GM19238 (cell line): Measurements from ENCODE around the gene CYP4F12.
A peak's percentile ranks its signal among the peaks of the same experiment; 100 is the strongest.

Experiments used
- DNase-seq: peaks from one replicate; pipeline ENCODE4 v3.0.0; 2011; ENCODE audit warnings: low spot score; ENCODE audit not compliant: insufficient read length

CYP4F12 gene

GRCh38 chr19:15672580-15673175 lies at the start of gene CYP4F12:
TSS of gene CYP4F12 (plus strand) at chr19:15673087. CDS start at chr19:15673530, 443 bp downstream.
- no peak for DNase-seq

- no peak for DNase-seq
Measured at GRCh38 chr19:15623711-15624318, 49.1 kb upstream of the CYP4F12 start.

- no peak for DNase-seq
Measured at GRCh38 chr19:15628236-15629002, 44.5 kb upstream of the CYP4F12 start.

- DNase-seq = peak; percentile 73
Measured at GRCh38 chr19:15629003-15629880, 43.6 kb upstream of the CYP4F12 start.

DNA sequence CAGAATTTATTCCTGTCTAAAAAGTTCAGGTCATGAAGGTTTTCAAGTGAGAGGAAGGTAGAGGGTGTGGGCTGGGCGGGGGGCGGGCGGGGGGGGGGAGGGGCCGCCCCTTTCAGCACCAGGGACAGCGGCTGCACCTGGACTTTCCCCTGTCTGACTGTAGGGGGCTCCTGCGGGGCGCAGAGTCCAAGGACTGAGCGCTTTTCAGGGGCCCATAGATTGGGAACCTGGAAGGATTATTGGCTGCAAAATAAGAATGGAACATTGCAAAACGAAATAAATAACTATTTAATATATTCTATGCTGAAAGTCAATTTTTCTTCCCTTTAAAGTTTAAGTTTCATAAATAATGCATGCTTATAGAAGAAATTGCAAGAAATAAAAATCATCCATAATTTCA lies 41.1 kb upstream of the CYP4F12 start:
- DNase-seq = no peak

DNA sequence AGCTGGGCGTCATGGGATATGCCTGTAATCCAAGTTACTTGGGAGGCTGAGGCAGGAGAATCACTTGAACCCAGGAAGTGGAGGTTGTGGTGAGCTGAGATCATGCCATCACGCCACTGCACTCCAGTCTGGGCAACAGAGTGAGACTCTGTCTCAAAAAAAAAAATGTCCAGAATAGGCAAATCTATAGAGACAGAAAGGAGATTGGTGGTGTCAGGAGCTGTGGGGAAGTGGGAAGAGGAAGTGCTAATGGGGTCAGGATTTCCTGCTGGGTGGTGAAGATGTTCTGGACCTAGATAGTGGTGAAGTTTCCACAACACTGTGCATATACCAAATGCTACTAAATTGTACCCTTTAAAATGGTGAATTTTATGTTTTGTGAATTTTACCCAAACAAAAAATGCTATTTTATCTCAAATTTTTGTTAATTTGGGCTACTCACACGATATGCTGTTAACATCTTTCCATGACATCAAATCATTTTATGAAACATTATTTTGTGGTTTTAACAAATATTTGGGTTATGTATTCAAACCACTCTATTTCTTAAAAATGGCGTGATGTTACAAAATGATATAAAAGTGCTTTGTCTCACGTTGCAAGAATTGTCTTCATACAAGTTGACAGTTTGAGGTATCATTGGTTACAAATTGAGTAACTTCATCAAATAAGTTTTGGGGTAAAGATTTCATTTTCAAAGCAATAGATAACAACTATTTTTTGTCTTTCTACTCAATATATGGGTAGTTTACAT lies 39.6 kb upstream of the CYP4F12 start:
- no peak for DNase-seq

DNA sequence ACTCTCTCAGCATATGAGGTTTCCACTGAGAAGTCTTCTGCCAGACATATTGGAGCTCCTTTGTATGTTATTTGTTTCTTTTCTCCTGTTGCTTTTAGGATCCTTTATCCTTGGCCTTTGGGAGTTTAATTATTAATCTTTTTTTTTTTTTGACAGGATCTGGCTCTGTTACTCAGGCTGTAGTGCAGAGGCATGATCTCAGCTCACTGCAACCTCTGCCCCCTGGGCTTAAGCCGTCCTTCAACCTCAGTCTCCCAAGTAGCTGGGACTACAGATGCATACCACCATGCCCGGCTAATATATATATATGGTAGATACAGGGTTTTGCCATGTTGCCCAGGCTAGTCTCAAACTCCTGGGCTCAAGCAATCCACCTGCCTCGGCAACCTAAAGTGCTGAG lies 38.8 kb upstream of the CYP4F12 start:
- DNase-seq = no peak

GRCh38 chr19:15635016-15635805 lies 37.7 kb upstream of the CYP4F12 start:
- DNase-seq = no peak

DNA sequence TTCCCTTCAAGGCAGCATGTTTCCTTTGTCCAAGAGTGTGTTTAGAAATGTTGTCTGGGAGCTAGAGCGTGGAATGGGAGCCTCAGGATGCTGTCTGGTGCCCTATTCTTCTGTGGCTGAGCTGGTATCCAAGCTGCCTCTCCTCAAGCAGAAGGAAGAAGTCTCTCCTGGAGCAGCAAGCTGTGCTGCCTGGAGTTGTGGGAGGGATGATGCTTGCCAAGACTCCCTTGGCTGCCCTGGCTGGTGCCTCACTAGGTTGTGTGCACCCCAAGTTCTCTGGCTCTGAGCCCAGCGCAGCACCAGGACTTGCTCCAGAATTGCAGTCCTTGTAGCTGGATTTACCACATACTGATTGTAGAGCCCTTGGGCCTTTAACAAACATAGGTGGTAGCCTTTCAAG lies 36.9 kb upstream of the CYP4F12 start:
- DNase-seq = no peak

- no peak for DNase-seq
Measured at GRCh38 chr19:15639596-15639995, 33.3 kb upstream of the CYP4F12 start.

GRCh38 chr19:15640294-15640903 lies 32.5 kb upstream of the CYP4F12 start, which contains the start of gene CYP4F3:
TSS of gene CYP4F3 (plus strand) at chr19:15640897. CDS start at chr19:15641416, 519 bp downstream.
- DNase-seq = no peak

GRCh38 chr19:15640904-15641597 lies 31.8 kb upstream of the CYP4F12 start:
- no peak for DNase-seq

- DNase-seq = no peak
Measured at GRCh38 chr19:15641901-15642491, 30.9 kb upstream of the CYP4F12 start.

GRCh38 chr19:15642807-15643206 lies 30.1 kb upstream of the CYP4F12 start:
- DNase-seq = no peak

GRCh38 chr19:15643387-15643786 lies 29.5 kb upstream of the CYP4F12 start:
- no peak for DNase-seq

- DNase-seq = no peak
Measured at GRCh38 chr19:15644066-15644741, 28.7 kb upstream of the CYP4F12 start.

DNA sequence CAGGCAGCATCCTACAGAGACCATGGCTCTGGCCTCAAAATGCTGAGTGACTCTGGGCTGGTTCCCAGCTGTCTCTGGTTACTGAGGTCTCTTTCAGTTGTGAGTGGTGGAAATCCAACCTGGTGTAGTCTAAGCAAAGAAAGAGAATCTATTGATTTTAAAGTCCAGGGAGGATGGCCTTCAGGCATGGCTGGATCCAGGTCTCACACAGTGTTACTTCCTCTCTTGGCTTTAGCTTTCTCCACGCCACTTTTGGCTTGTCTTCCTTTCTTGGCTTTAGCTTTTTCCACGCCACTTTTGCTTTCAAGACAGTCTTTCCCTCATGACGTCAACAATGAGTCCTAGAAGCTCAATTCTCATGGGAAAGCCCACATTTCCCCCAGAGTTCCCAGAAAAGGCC lies 28.1 kb upstream of the CYP4F12 start:
- no peak for DNase-seq

GRCh38 chr19:15649526-15649925 lies 23.4 kb upstream of the CYP4F12 start:
- no peak for DNase-seq
